ENCODE measurements around the gene MZT2B.
"Not testable (repeated sequence)": the region's sequence is repeated elsewhere in the genome, so short reads cannot be mapped to it uniquely, and the experiment has no call there.

DNA sequence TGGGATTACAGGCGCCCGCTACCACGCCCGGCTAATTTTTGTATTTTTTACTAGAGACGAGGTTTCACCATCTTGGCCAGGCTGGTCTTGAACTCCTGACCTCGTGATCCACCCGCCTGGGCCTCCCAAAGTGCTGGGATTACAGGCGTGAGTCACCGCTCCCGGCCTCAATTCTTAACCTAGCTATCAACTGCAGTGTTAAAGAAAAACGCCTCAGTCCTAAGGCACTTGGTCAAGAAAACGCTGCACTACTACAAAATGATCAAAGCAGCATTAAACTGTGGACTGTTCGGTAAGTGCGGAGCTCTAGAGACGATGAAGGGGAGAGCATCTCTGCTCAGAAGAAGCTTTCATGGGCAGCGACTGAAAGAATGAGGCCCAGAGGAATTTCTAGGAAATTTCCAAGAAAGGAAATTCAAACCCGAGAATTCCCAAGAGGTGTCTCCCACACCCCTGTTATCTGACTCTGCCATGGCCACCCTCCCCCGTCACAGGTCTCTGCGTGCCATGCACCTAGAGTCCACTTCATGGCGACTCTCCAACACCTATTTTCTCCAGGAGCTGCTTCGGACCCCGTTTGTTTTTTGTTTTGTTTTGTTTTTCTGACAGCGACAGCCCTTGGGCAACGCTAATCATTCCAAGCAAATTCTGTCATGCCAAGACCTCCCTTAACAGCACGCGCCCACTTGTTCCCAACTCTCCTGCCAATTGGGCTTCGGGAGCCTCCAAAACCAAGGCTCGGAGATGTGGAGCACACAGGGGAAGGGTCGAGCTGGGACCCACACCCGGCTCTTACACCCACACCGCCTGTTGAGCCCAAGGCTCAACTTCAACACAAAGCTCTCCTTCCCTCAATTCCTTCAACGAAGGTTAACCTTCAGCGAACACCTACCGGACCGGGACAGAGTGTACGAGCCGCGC is 1.4 kb upstream of the MZT2B start:
- not testable (repeated sequence) for TF ChIP-seq POLR2AphosphoS5 (IDR thresholded peaks at IDR 0.05; ENCODE audit: low read depth, low read length); KDM5A (IDR thresholded peaks at IDR 0.05; ENCODE audit: low read length); MAFK (IDR thresholded peaks at IDR 0.05; ENCODE audit: low read depth, low read length); POU5F1 (IDR thresholded peaks at IDR 0.05; ENCODE audit: low read depth, low read length); EZH2 (IDR thresholded peaks at IDR 0.05; ENCODE audit: low read depth, low read length, severe bottlenecking); RFX5 (IDR thresholded peaks at IDR 0.05; ENCODE audit: borderline replicate concordance, low read depth, low read length)
- TF ChIP-seq, protein P1, sequence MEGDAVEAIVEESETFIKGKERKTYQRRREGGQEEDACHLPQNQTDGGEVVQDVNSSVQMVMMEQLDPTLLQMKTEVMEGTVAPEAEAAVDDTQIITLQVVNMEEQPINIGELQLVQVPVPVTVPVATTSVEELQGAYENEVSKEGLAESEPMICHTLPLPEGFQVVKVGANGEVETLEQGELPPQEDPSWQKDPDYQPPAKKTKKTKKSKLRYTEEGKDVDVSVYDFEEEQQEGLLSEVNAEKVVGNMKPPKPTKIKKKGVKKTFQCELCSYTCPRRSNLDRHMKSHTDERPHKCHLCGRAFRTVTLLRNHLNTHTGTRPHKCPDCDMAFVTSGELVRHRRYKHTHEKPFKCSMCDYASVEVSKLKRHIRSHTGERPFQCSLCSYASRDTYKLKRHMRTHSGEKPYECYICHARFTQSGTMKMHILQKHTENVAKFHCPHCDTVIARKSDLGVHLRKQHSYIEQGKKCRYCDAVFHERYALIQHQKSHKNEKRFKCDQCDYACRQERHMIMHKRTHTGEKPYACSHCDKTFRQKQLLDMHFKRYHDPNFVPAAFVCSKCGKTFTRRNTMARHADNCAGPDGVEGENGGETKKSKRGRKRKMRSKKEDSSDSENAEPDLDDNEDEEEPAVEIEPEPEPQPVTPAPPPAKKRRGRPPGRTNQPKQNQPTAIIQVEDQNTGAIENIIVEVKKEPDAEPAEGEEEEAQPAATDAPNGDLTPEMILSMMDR (IDR thresholded peaks at IDR 0.05; ENCODE audit: control extremely low read depth in 1 of 3, insufficient read depth in 1 of 3, low read depth in 1 of 3, low read length in 3 of 3) = not testable (repeated sequence)

All from H1 (cell line).